ENCODE measurements around the gene ZBTB18. TPM values are rescaled to one million over a fixed set of nuclear protein-coding genes. Genes with fewer than 3 reads are reported as not detected.

ZBTB18 gene
- total RNA-seq, 2 donors from 2014 or later = 8.9 to 9.2 TPM

DNA sequence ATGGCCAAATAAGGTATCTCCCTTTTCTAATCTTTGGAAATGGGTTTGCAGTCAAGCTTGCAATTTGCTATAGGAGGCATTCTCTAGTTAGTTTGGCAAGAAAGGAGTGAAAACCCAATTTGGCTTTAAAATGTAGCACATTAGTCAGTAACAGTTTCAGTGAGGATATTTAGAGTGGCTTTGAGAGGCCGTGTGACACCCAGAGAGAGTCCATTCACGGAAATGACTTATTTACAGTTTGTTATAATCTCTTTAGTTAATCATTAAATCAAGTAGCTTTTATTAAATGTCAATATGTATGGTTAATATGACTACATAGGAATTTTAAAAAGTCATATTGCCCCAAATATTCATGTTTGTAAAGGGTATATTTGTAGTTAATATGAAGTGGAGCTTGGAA is 9.6 kb downstream of the ZBTB18 start:
- H3K4me3 ChIP-seq = no peak overlapping the region
- no peak overlapping the region for H3K27ac ChIP-seq
- H3K9me3 ChIP-seq = no peaks in the 10 kb centered on the region
- H3K27me3 ChIP-seq (replicated peaks; ENCODE audit: insufficient read depth) = no peaks in the 10 kb centered on the region
- TF ChIP-seq, protein P1, sequence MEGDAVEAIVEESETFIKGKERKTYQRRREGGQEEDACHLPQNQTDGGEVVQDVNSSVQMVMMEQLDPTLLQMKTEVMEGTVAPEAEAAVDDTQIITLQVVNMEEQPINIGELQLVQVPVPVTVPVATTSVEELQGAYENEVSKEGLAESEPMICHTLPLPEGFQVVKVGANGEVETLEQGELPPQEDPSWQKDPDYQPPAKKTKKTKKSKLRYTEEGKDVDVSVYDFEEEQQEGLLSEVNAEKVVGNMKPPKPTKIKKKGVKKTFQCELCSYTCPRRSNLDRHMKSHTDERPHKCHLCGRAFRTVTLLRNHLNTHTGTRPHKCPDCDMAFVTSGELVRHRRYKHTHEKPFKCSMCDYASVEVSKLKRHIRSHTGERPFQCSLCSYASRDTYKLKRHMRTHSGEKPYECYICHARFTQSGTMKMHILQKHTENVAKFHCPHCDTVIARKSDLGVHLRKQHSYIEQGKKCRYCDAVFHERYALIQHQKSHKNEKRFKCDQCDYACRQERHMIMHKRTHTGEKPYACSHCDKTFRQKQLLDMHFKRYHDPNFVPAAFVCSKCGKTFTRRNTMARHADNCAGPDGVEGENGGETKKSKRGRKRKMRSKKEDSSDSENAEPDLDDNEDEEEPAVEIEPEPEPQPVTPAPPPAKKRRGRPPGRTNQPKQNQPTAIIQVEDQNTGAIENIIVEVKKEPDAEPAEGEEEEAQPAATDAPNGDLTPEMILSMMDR (IDR thresholded peaks at IDR 0.05) = no peak
- DNase-seq (ENCODE audit: low spot score) (no peak), ATAC-seq (ENCODE audit: insufficient number of reproducible peaks, low FRiP score, low read depth) (no peak)
- no peaks in the 10 kb centered on the region for H3K4me1 ChIP-seq (ENCODE audit: control insufficient read depth in 1 of 2, low read depth in 2 of 2)
- H3K36me3 ChIP-seq = no peaks in the 10 kb centered on the region

DNA sequence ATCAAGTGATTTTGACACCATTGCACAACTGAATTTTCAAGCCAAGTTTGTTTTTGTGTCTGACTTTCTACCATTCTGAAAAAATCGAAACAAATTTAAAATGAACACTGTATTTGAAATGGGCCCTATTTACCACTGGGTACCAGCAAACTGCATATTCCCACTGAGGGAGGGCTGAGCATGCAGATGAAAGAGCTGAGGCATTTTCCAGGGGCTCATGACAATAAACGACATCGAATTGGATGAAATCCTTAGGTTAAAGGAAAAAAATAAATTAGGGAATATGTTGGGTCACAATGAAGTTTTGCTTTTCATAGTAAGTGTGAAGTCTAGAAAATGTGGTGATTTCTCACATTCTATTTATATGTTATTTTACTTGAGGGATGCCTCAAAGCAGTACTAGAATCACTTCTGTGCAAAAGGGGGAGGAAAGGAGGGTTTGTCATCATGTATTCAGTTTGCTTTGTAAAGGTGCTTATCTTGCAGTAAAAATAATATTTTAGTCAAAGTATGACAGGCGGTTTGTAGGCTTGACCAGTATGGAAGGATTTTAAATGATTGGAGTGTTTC is 11.2 kb downstream of the ZBTB18 start:
- Histone ChIP-seq H3K36me3 (no peaks in the 10 kb centered on the region), H3K4me3 (no peak overlapping the region), H3K27ac (no peak overlapping the region), H3K27me3 (replicated peaks; ENCODE audit: insufficient read depth) (no peaks in the 10 kb centered on the region), H3K4me1 (ENCODE audit: control insufficient read depth in 1 of 2, low read depth in 2 of 2) (no peaks in the 10 kb centered on the region), H3K9me3 (no peaks in the 10 kb centered on the region)
- DNase-seq (ENCODE audit: low spot score) = no peak
- TF ChIP-seq, protein P1 (IDR thresholded peaks at IDR 0.05) = no peak
- no peak for ATAC-seq (ENCODE audit: insufficient number of reproducible peaks, low FRiP score, low read depth)

DNA sequence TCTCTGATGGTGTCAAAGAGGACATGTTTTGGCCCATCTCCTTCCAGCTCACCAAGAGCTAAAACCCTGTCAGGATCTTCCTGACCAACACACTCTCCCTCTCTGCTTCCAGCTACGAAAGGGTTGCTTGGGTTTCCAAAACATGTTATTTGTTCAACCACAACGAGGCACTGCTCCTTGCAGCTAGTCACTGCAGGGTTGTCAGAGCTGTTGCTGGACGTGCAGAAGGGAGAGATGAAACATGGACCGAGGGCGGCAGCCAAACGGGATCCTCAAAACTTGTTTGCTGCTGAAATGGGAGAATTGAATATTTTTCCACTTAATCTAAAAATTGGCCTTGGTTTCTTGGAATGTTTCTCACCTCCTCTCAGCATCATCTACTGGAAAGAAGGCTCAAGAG is 12.4 kb downstream of the ZBTB18 start:
- Histone ChIP-seq H3K9me3 (no peaks in the 10 kb centered on the region), H3K4me3 (no peak overlapping the region), H3K36me3 (no peaks in the 10 kb centered on the region), H3K27me3 (replicated peaks; ENCODE audit: insufficient read depth) (no peaks in the 10 kb centered on the region), H3K4me1 (ENCODE audit: control insufficient read depth in 1 of 2, low read depth in 2 of 2) (no peaks in the 10 kb centered on the region), H3K27ac (no peak overlapping the region)
- ATAC-seq (ENCODE audit: insufficient number of reproducible peaks, low FRiP score, low read depth) (no peak), DNase-seq (ENCODE audit: low spot score) (no peak)
- TF ChIP-seq, protein P1 (IDR thresholded peaks at IDR 0.05) = no peak

GRCh38 chr1:244064621-244065020 is 13.5 kb downstream of the ZBTB18 start:
- TF ChIP-seq, protein P1 (IDR thresholded peaks at IDR 0.05) = no peak
- Histone ChIP-seq H3K4me1 (ENCODE audit: control insufficient read depth in 1 of 2, low read depth in 2 of 2) (no peaks in the 10 kb centered on the region), H3K9me3 (no peaks in the 10 kb centered on the region), H3K27me3 (replicated peaks; ENCODE audit: insufficient read depth) (no peaks in the 10 kb centered on the region), H3K27ac (no peak overlapping the region), H3K4me3 (no peak overlapping the region), H3K36me3 (no peaks in the 10 kb centered on the region)
- ATAC-seq (ENCODE audit: insufficient number of reproducible peaks, low FRiP score, low read depth) (no peak), DNase-seq (ENCODE audit: low spot score) (no peak)

DNA sequence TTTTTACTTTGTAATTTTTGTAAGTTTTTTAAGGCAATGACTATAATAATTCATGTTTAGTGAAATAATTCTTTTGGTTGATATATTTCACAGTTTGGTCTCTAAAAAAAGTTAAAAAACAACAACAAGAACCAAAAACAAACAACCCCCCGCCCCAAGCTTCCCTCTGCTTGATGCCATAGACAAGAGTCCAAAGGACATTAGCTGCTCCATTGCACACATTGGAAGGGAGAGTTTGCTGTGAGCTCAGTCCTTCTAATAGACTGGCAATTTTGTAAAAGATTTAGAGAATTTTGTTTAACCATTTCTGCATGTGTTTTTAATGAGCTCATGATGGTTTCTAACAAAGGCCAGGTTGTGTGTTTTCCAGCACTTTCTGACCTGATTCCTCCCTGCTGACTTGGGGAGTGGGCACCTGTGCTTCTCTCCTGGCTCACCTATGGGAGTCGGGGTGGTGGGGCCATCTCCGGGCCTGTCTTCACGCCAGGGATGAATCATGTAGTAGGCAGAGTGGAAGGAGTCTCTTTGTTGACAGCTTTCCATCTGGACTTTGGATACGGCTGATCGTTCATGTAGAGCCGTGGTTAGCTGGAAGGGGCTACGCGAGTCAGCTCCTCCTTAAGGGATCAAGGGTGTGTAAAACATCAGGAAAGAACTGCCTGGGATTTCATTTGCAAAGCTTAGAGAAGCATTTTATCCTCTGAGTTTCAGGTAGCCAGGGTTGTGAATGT is 14.1 kb downstream of the ZBTB18 start:
- no peak for DNase-seq (ENCODE audit: low spot score)
- H3K9me3 ChIP-seq = no peaks in the 10 kb centered on the region
- no peaks in the 10 kb centered on the region for H3K36me3 ChIP-seq
- H3K27me3 ChIP-seq (replicated peaks; ENCODE audit: insufficient read depth) = no peaks in the 10 kb centered on the region
- TF ChIP-seq, protein P1 (IDR thresholded peaks at IDR 0.05) = no peak
- no peak overlapping the region for H3K27ac ChIP-seq
- no peak overlapping the region for H3K4me3 ChIP-seq
- ATAC-seq (ENCODE audit: insufficient number of reproducible peaks, low FRiP score, low read depth) = no peak
- H3K4me1 ChIP-seq (ENCODE audit: control insufficient read depth in 1 of 2, low read depth in 2 of 2) = no peaks in the 10 kb centered on the region

All from thoracic aorta (tissue), 2 donors.